GM20000 (cell line): ENCODE data around the gene CFAP90.

Experiments used
- DNase-seq: peaks from one replicate; pipeline ENCODE4 v3.0.0; 2012; ENCODE audit warnings: low spot score
- TF ChIP-seq, protein P1 (sequence below): IDR thresholded peaks from 2 replicates; pipeline ENCODE4 v1.5.1; 2012; ENCODE audit warnings: mild to moderate bottlenecking, control low read depth; ENCODE audit errors: extremely low read depth, missing control alignments

Gene CFAP90

DNA sequence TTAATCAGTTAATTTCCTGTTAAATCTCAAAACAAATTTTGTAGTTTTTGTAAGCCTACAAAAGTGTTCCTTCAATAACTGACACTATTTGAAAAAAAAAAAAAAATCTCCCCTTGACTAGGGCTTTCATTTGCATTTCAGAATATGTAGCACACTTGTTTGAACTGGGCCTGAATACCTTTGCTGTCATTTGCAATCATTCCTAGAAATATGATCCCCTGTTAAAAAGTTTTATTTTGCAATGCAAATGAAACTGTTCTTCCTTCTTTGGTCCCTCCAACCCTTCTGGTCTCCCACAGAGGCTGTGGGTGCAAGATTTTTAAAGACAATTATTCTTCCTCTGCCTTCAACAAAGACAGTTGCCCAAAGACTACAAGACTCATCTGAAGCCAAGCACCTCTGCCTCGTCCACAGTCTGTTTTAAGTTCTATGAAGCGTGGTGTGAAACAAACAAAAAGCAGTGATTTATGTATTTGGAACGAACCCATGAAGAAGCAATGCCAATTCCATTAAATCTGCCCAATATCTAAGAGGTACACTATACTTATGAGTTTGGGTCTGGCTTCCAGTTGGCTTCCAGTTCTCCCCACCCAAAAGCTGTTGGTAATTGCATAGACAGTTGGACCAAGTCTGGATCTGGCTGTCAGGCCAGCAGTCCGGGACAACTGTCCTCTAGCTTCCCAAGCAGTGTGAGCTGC lies 66.1 kb downstream of the CFAP90 start:
- TF ChIP-seq, protein P1, sequence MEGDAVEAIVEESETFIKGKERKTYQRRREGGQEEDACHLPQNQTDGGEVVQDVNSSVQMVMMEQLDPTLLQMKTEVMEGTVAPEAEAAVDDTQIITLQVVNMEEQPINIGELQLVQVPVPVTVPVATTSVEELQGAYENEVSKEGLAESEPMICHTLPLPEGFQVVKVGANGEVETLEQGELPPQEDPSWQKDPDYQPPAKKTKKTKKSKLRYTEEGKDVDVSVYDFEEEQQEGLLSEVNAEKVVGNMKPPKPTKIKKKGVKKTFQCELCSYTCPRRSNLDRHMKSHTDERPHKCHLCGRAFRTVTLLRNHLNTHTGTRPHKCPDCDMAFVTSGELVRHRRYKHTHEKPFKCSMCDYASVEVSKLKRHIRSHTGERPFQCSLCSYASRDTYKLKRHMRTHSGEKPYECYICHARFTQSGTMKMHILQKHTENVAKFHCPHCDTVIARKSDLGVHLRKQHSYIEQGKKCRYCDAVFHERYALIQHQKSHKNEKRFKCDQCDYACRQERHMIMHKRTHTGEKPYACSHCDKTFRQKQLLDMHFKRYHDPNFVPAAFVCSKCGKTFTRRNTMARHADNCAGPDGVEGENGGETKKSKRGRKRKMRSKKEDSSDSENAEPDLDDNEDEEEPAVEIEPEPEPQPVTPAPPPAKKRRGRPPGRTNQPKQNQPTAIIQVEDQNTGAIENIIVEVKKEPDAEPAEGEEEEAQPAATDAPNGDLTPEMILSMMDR = no peak
- no peak for DNase-seq

DNA sequence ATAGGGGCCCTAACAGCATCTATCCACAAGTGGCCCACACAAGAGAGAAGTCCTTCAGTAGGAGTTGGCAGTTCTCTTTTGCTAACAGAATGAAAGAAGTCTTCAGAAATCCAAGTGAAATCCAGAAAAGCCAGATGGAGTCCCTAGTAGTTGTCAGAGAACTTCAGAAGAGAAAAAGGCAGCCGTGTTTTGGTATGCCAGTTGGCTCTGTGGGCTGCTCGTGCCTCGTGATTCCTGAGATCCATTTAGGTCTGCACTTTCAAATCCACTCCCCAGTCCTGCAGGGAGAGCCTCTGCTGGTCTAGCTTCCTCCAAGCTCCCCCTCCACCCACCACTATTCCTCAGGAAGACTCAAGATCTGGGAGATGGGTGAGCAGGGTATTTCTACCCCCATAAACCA lies 69.0 kb downstream of the CFAP90 start:
- TF ChIP-seq, protein P1 = no peak
- DNase-seq = no peak
